ENCODE measurements around the gene WNT3A.

WNT3A gene

DNA sequence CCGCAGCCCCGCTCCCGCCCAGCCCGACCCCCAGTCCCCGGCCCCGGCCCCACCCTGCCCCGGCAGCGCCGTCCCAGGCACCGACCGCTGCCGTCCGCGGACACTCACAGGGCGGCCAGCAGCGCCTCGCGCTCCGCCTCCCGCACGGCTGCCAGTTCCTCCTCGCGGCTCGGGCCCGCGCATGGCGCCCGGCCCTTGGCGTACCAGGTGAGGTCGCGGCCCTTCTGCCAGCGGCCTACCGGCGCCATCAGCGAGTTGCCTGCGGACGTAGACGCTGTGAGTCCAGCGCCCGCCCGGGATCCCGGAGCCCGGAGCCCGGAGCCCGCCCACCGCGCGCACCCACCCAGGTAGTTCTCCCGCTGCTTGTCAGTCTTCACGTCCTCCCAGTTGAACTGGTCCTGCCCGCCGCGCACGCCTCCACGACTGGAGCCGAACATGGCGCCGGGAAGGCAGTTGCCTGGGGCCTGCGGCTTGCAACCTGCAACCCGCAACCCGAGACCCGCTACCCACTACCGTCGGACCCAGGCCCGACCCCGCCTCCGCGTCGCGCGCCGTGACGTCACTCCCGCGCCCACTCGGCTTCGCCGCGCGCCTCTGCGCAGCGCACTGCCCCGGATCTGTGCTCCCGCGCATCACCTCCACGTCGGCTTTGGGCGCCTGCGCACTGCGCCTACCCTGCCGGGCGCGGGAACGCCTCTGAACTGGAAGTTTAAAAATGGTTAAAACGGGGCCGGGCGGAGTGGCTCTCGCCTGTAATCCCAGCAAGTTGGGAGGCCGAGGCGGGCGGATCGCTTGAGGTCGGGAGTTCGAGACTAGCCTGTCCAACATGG is 96.2 kb downstream of the WNT3A start, which contains the start of gene C1orf35 (continued):
- TF ChIP-seq, protein P1, sequence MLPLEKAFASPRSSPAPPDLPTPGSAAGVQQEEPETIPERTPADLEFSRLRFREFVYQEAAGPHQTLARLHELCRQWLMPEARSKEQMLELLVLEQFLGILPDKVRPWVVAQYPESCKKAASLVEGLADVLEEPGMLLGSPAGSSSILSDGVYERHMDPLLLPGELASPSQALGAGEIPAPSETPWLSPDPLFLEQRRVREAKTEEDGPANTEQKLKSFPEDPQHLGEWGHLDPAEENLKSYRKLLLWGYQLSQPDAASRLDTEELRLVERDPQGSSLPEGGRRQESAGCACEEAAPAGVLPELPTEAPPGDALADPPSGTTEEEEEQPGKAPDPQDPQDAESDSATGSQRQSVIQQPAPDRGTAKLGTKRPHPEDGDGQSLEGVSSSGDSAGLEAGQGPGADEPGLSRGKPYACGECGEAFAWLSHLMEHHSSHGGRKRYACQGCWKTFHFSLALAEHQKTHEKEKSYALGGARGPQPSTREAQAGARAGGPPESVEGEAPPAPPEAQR (tag by site-specific recombination; IDR thresholded peaks at IDR 0.05), result no peak
- TF ChIP-seq ZNF654 (tag by site-specific recombination; IDR thresholded peaks at IDR 0.05; ENCODE audit: low read depth), result no peak
- TF ChIP-seq ZNF354C (tag by site-specific recombination; IDR thresholded peaks at IDR 0.05; ENCODE audit: borderline replicate concordance, low read depth), result no peak
- TF ChIP-seq SP3 (tag by site-specific recombination; IDR thresholded peaks at IDR 0.05), result peak; percentile 95
- TF ChIP-seq TCF7L2 (IDR thresholded peaks at IDR 0.05; ENCODE audit: borderline replicate concordance, low read depth, low read length), result no peak
- no peak for TF ChIP-seq ZNF571 (tag by site-specific recombination; IDR thresholded peaks at IDR 0.05)
- TF ChIP-seq, protein P2, sequence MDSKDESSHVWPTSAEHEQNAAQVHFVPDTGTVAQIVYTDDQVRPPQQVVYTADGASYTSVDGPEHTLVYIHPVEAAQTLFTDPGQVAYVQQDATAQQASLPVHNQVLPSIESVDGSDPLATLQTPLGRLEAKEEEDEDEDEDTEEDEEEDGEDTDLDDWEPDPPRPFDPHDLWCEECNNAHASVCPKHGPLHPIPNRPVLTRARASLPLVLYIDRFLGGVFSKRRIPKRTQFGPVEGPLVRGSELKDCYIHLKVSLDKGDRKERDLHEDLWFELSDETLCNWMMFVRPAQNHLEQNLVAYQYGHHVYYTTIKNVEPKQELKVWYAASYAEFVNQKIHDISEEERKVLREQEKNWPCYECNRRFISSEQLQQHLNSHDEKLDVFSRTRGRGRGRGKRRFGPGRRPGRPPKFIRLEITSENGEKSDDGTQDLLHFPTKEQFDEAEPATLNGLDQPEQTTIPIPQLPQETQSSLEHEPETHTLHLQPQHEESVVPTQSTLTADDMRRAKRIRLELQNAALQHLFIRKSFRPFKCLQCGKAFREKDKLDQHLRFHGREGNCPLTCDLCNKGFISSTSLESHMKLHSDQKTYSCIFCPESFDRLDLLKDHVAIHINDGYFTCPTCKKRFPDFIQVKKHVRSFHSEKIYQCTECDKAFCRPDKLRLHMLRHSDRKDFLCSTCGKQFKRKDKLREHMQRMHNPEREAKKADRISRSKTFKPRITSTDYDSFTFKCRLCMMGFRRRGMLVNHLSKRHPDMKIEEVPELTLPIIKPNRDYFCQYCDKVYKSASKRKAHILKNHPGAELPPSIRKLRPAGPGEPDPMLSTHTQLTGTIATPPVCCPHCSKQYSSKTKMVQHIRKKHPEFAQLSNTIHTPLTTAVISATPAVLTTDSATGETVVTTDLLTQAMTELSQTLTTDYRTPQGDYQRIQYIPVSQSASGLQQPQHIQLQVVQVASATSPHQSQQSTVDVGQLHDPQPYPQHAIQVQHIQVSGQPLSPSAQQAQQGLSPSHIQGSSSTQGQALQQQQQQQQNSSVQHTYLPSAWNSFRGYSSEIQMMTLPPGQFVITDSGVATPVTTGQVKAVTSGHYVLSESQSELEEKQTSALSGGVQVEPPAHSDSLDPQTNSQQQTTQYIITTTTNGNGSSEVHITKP (tag by site-specific recombination; IDR thresholded peaks at IDR 0.05), result peak; percentile 26; the same call in 1 of the 2 replicates
- TF ChIP-seq, protein P3, sequence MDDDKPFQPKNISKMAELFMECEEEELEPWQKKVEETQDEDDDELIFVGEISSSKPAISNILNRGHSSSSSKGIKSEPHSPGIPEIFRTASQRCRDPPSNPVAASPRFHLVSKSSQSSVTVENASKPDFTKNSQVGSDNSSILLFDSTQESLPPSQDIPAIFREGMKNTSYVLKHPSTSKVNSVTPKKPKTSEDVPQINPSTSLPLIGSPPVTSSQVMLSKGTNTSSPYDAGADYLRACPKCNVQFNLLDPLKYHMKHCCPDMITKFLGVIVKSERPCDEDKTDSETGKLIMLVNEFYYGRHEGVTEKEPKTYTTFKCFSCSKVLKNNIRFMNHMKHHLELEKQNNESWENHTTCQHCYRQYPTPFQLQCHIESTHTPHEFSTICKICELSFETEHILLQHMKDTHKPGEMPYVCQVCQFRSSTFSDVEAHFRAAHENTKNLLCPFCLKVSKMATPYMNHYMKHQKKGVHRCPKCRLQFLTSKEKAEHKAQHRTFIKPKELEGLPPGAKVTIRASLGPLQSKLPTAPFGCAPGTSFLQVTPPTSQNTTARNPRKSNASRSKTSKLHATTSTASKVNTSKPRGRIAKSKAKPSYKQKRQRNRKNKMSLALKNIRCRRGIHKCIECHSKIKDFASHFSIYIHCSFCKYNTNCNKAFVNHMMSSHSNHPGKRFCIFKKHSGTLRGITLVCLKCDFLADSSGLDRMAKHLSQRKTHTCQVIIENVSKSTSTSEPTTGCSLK (tag by site-specific recombination; IDR thresholded peaks at IDR 0.05), result no peak
- peak; percentile 93 for TF ChIP-seq ZXDB (tag by site-specific recombination; IDR thresholded peaks at IDR 0.05)
- TF ChIP-seq ZNF302 (tag by site-specific recombination; IDR thresholded peaks at IDR 0.05; ENCODE audit: low read depth), result no peak
- peak; percentile 83 for TF ChIP-seq ZNF610 (tag by site-specific recombination; IDR thresholded peaks at IDR 0.05; ENCODE audit: borderline replicate concordance)
- peak; percentile 82 for TF ChIP-seq ZNF76 (tag by site-specific recombination; IDR thresholded peaks at IDR 0.05; ENCODE audit: borderline replicate concordance, low read depth)
- 0 out of 2 replicates have a peak, but pooled peaks have one; percentile 51 for TF ChIP-seq BCL11B (tag by site-specific recombination; IDR thresholded peaks at IDR 0.05; ENCODE audit: low read depth)
- no peak for TF ChIP-seq ZNF248 (tag by site-specific recombination; IDR thresholded peaks at IDR 0.05)
- TF ChIP-seq, protein P4, sequence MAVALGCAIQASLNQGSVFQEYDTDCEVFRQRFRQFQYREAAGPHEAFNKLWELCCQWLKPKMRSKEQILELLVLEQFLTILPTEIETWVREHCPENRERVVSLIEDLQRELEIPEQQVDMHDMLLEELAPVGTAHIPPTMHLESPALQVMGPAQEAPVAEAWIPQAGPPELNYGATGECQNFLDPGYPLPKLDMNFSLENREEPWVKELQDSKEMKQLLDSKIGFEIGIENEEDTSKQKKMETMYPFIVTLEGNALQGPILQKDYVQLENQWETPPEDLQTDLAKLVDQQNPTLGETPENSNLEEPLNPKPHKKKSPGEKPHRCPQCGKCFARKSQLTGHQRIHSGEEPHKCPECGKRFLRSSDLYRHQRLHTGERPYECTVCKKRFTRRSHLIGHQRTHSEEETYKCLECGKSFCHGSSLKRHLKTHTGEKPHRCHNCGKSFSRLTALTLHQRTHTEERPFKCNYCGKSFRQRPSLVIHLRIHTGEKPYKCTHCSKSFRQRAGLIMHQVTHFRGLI (tag by site-specific recombination; IDR thresholded peaks at IDR 0.05), result peak; percentile 54
- no peak for TF ChIP-seq ZNF366 (tag by site-specific recombination; conservative IDR thresholded peaks at IDR 0.05)
- TF ChIP-seq ZNF324 (tag by site-specific recombination; IDR thresholded peaks at IDR 0.05), result peak; percentile 64
- TF ChIP-seq ZNF529 (tag by site-specific recombination; IDR thresholded peaks at IDR 0.05; ENCODE audit: insufficient replicate concordance), result no peak
- TF ChIP-seq ZNF10 (tag by site-specific recombination; IDR thresholded peaks at IDR 0.05), result peak; percentile 52; the same call in 1 of the 2 replicates
- TF ChIP-seq ZNF561 (tag by site-specific recombination; IDR thresholded peaks at IDR 0.05; ENCODE audit: borderline replicate concordance), result peak; percentile 72
- TF ChIP-seq ZNF596 (tag by site-specific recombination; IDR thresholded peaks at IDR 0.05), result peak; percentile 20; the same call in 1 of the 2 replicates
- TF ChIP-seq ZNF549 (tag by site-specific recombination; IDR thresholded peaks at IDR 0.05), result no peak
- no peak for TF ChIP-seq BCL11A (tag by site-specific recombination; IDR thresholded peaks at IDR 0.05; ENCODE audit: low read depth)
- TF ChIP-seq ZNF670 (tag by site-specific recombination; IDR thresholded peaks at IDR 0.05; ENCODE audit: low read depth), result no peak
- TF ChIP-seq ZNF433 (tag by site-specific recombination; IDR thresholded peaks at IDR 0.05; ENCODE audit: low read depth), result no peak
- no peak for TF ChIP-seq ZNF175 (tag by site-specific recombination; IDR thresholded peaks at IDR 0.05)
- peak; percentile 90 for TF ChIP-seq KLF9 (tag by site-specific recombination; IDR thresholded peaks at IDR 0.05; ENCODE audit: low read depth)
- no peak for TF ChIP-seq ZNF558 (tag by site-specific recombination; IDR thresholded peaks at IDR 0.05)
- no peak for TF ChIP-seq ZNF274 (IDR thresholded peaks at IDR 0.05; ENCODE audit: low read length)
- TF ChIP-seq ZNF274 (tag by site-specific recombination; IDR thresholded peaks at IDR 0.05; ENCODE audit: borderline replicate concordance), result no peak
